Spinal cord (tissue), 10 donors: Measurements from ENCODE around the gene ATP4A. TPM values are rescaled to one million over a fixed set of nuclear protein-coding genes. Genes with fewer than 3 reads are reported as not detected.

Experiments
- DNase-seq, 6 donors: peaks; one replicate each; pipeline versions ENCODE4 v3.0.0 to v3.0.0-alpha.2; 2013 to 2015; ENCODE audit warnings: low spot score in 6 of 6, low read depth in 4 of 6
- H3K27ac ChIP-seq: one replicate; pipeline ENCODE4 v1.5.1; 2013; ENCODE audit warnings: low read depth, low read length, control low read depth
- H3K27me3 ChIP-seq: one replicate; pipeline ENCODE4 v1.6.1; 2013; ENCODE audit warnings: low read length; ENCODE audit not compliant: control insufficient read depth, insufficient read depth
- H3K36me3 ChIP-seq: one replicate; pipeline ENCODE4 v1.6.1; 2013; ENCODE audit warnings: low read length; ENCODE audit not compliant: control insufficient read depth, insufficient read depth
- H3K4me1 ChIP-seq: one replicate; pipeline ENCODE4 v1.6.1; 2013; ENCODE audit warnings: low read length; ENCODE audit not compliant: control insufficient read depth, insufficient read depth
- H3K4me3 ChIP-seq: one replicate; pipeline ENCODE4 v1.5.1; 2013; ENCODE audit warnings: low read depth, low read length, control low read depth
- H3K9me3 ChIP-seq: one replicate; pipeline ENCODE4 v1.6.1; 2013; ENCODE audit warnings: low read length; ENCODE audit not compliant: control insufficient read depth, insufficient read depth
- WGBS: methylation state at CpG from one replicate; pipeline ENCODE4 v1.1.5; 2013; ENCODE audit warnings: missing lambda C conversion rate; ENCODE audit not compliant: insufficient coverage; 5-methylcytosine and 5-hydroxymethylcytosine counted together
- polyA plus RNA-seq, 2 donors: library from polyadenylated mRNA; unstranded; fragments of 120-200 nt; gene quantifications; one replicate each; pipeline ENCODE4 v1.2.1, GENCODE V29; 2013; ENCODE audit not compliant: insufficient read length in 2 of 2
- total RNA-seq, 2 donors: library from RNA; depleted of rRNA in 1 of 2; stranded (reverse); fragments of 120-200 nt in 1 of 2; fragments of >200 nt in 1 of 2; gene quantifications; one replicate each; pipeline versions ENCODE4 v1.2.3 to v1.2.4, GENCODE V29; 2013 to 2014
- donor health status: healthy.

The ATP4A gene
- total and polyA plus RNA-seq, 4 donors: 0.30 to 0.41 TPM; not detected in 2

- H3K36me3 ChIP-seq: peaks cover 45% of the 10 kb centered on the region
- peaks cover 24% of the 10 kb centered on the region for H3K4me1 ChIP-seq
- 98% methylated on average over 11 of the region's 15 CpGs for WGBS
- H3K27me3 ChIP-seq: no peaks in the 10 kb centered on the region
- no peak overlapping the region for H3K27ac ChIP-seq
- no peak overlapping the region for H3K4me3 ChIP-seq
- DNase-seq: no peak
- H3K9me3 ChIP-seq: no peaks in the 10 kb centered on the region
Measured at GRCh38 chr19:35543280-35544109, 20.0 kb downstream of the ATP4A start.

- H3K36me3 ChIP-seq: peaks cover 34% of the 10 kb centered on the region
- 80% methylated on average over 2 of the region's 11 CpGs for WGBS
- no peak for DNase-seq
Measured at GRCh38 chr19:35542209-35542608, 21.2 kb downstream of the ATP4A start.

GRCh38 chr19:35540356-35540927 lies 23.0 kb downstream of the ATP4A start:
- H3K4me1 ChIP-seq: peaks cover 12% of the 10 kb centered on the region
- 100% methylated on average over 4 of the region's 7 CpGs for WGBS
- H3K36me3 ChIP-seq: peaks cover 26% of the 10 kb centered on the region
- no peak overlapping the region for H3K4me3 ChIP-seq
- H3K9me3 ChIP-seq: no peaks in the 10 kb centered on the region
- H3K27ac ChIP-seq: no peak overlapping the region
- DNase-seq: no peak
- H3K27me3 ChIP-seq: no peaks in the 10 kb centered on the region

More at GRCh38 chr19:35542209-35542608, 21.2 kb downstream of the ATP4A start:
- H3K4me3 ChIP-seq: no peak overlapping the region
- no peaks in the 10 kb centered on the region for H3K27me3 ChIP-seq
- H3K4me1 ChIP-seq: peaks cover 24% of the 10 kb centered on the region
- no peak overlapping the region for H3K27ac ChIP-seq
- no peaks in the 10 kb centered on the region for H3K9me3 ChIP-seq

- H3K27ac ChIP-seq: no peak overlapping the region
- H3K4me1 ChIP-seq: peaks cover 9% of the 10 kb centered on the region
- H3K9me3 ChIP-seq: no peaks in the 10 kb centered on the region
- 96% methylated on average over 12 of the region's 12 CpGs for WGBS
- peaks cover 26% of the 10 kb centered on the region for H3K36me3 ChIP-seq
- DNase-seq: no peak
- no peak overlapping the region for H3K4me3 ChIP-seq
- peaks cover 3% of the 10 kb centered on the region for H3K27me3 ChIP-seq
Measured at GRCh38 chr19:35539850-35540249, 23.6 kb downstream of the ATP4A start.

GRCh38 chr19:35539314-35539713 lies 24.1 kb downstream of the ATP4A start:
- H3K4me1 ChIP-seq: peaks cover 3% of the 10 kb centered on the region
- 100% methylated on average over 3 of the region's 6 CpGs for WGBS
- H3K27me3 ChIP-seq: peaks cover 7% of the 10 kb centered on the region
- DNase-seq: no peak
- peaks cover 26% of the 10 kb centered on the region for H3K36me3 ChIP-seq
- no peaks in the 10 kb centered on the region for H3K9me3 ChIP-seq
- no peak overlapping the region for H3K27ac ChIP-seq
- no peak overlapping the region for H3K4me3 ChIP-seq

- 75% methylated on average over 7 of the region's 10 CpGs for WGBS
- peaks cover 19% of the 10 kb centered on the region for H3K27me3 ChIP-seq
Measured at GRCh38 chr19:35534803-35535480, 28.5 kb downstream of the ATP4A start.

GRCh38 chr19:35533822-35534392 lies 29.6 kb downstream of the ATP4A start:
- Histone ChIP-seq H3K4me1 (peaks cover 10% of the 10 kb centered on the region), H3K36me3 (no peaks in the 10 kb centered on the region), H3K27ac (no peak overlapping the region), H3K4me3 (no peak overlapping the region), H3K27me3 (peaks cover 19% of the 10 kb centered on the region), H3K9me3 (no peaks in the 10 kb centered on the region)
- 8% methylated on average over 28 of the region's 30 CpGs for WGBS
- DNase-seq: no peak

More at GRCh38 chr19:35534803-35535480, 28.5 kb downstream of the ATP4A start:
- no peak for DNase-seq
- Histone ChIP-seq H3K9me3 (no peaks in the 10 kb centered on the region), H3K27ac (no peak overlapping the region), H3K4me3 (no peak overlapping the region), H3K36me3 (peaks cover 3% of the 10 kb centered on the region), H3K4me1 (peaks cover 10% of the 10 kb centered on the region)

- no peak for DNase-seq
- 58% methylated on average over 29 of the region's 39 CpGs for WGBS
- Histone ChIP-seq H3K9me3 (no peaks in the 10 kb centered on the region), H3K4me3 (no peak within 1 kb of the TSS), H3K27me3 (peaks cover 19% of the 10 kb centered on the region), H3K4me1 (peaks cover 10% of the 10 kb centered on the region), H3K36me3 (no peaks in the 10 kb centered on the region), H3K27ac (no peak within 1 kb of the TSS)
Measured at GRCh38 chr19:35533201-35533821, 30.1 kb downstream of the ATP4A start, which contains the start of gene GAPDHS. Gene GAPDHS (plus strand): TSS chr19:35533456. CDS start chr19:35533528, 72 bp downstream.

GRCh38 chr19:35531291-35531690 lies 32.2 kb downstream of the ATP4A start:
- no peak for DNase-seq
- WGBS: 27% methylated on average over 2 of the region's 6 CpGs
- Histone ChIP-seq H3K4me3 (no peak overlapping the region), H3K27me3 (peaks cover 19% of the 10 kb centered on the region), H3K9me3 (no peaks in the 10 kb centered on the region), H3K27ac (no peak overlapping the region), H3K4me1 (peaks cover 10% of the 10 kb centered on the region), H3K36me3 (no peaks in the 10 kb centered on the region)
